ENCODE data around the gene MSMO1. TPM values are rescaled to one million over a fixed set of nuclear protein-coding genes. Genes with fewer than 3 reads are reported as not detected.
A peak's percentile ranks its signal among the peaks of the same experiment; 100 is the strongest.
"Not testable (repeated sequence)": the region's sequence is repeated elsewhere in the genome, so short reads cannot be mapped to it uniquely, and the experiment has no call there.

Gene MSMO1
- total and polyA plus RNA-seq, 10 of the 15 experiments (the other 5 are each of a cell fraction or from before 2014, with no cell fraction given) = 63.6 to 168 (median 105) TPM

- in situ Hi-C loops (cut with MboI); H3K27me3 ChIP-seq (replicated peaks in 1 of 2; ENCODE audit: control insufficient read depth in 2 of 2, insufficient read depth in 2 of 2, low read length in 1 of 2); ATAC-seq; H3K79me2 ChIP-seq (ENCODE audit: control insufficient read depth, insufficient read depth, low read length); H3K9me3 ChIP-seq (replicated peaks; ENCODE audit: control insufficient read depth, insufficient read depth, low read length); POLR2A ChIA-PET; SMC1A ChIA-PET (ENCODE audit: uncharacterized antibody, unreplicated experiment); H3K4me3 ChIP-seq; FAIRE-seq; H3K4me2 ChIP-seq (ENCODE audit: control insufficient read depth, insufficient read depth); H2AFZ ChIP-seq (ENCODE audit: control insufficient read depth, low read depth, low read length); DNase-seq (ENCODE audit: low read depth, low spot score); H3K36me3 ChIP-seq (ENCODE audit: control insufficient read depth in 2 of 2, insufficient read depth in 2 of 2, low read length in 1 of 2); H3K9ac ChIP-seq (ENCODE audit: control insufficient read depth, insufficient read depth, low read length); BruUV-seq (replicated peaks); intact Hi-C loops (cut with micrococcal nuclease; ENCODE audit: unreplicated experiment); H4K20me1 ChIP-seq (ENCODE audit: control insufficient read depth, insufficient read depth); H3K27ac ChIP-seq (ENCODE audit: control insufficient read depth, insufficient read depth); RAD21 ChIA-PET (ENCODE audit: unreplicated experiment): not testable (repeated sequence)
- CTCF ChIA-PET = interaction anchor here (0.6 kb wide), 1 partner anchor 26 kb away, joined by 3 read pairs; no protein-coding TSS in a partner anchor
- peaks cover 20% of the 10 kb centered on the region for H3K4me1 ChIP-seq (ENCODE audit: control insufficient read depth, insufficient read depth, low read length)
- 100% methylated on average over 3 of the region's 3 CpGs for WGBS (ENCODE audit: insufficient coverage, insufficient replicate concordance, low lambda C conversion rate, missing lambda C conversion rate)
Measured at GRCh38 chr4:165284697-165285096, 42.8 kb upstream of the MSMO1 start.

GRCh38 chr4:165286619-165287340 is 40.7 kb upstream of the MSMO1 start:
- H3K36me3 ChIP-seq (ENCODE audit: control insufficient read depth in 2 of 2, insufficient read depth in 2 of 2, low read length in 1 of 2); H3K9me3 ChIP-seq (replicated peaks; ENCODE audit: control insufficient read depth, insufficient read depth, low read length); H3K4me3 ChIP-seq; DNase-seq (ENCODE audit: low read depth, low spot score); H3K9ac ChIP-seq (ENCODE audit: control insufficient read depth, insufficient read depth, low read length); H3K79me2 ChIP-seq (ENCODE audit: control insufficient read depth, insufficient read depth, low read length); BruUV-seq (replicated peaks); H4K20me1 ChIP-seq (ENCODE audit: control insufficient read depth, insufficient read depth); H3K27me3 ChIP-seq (replicated peaks in 1 of 2; ENCODE audit: control insufficient read depth in 2 of 2, insufficient read depth in 2 of 2, low read length in 1 of 2); POLR2A ChIA-PET; CTCF ChIA-PET; in situ Hi-C loops (cut with MboI); H3K27ac ChIP-seq (ENCODE audit: control insufficient read depth, insufficient read depth); SMC1A ChIA-PET (ENCODE audit: uncharacterized antibody, unreplicated experiment); RAD21 ChIA-PET (ENCODE audit: unreplicated experiment); H2AFZ ChIP-seq (ENCODE audit: control insufficient read depth, low read depth, low read length); intact Hi-C loops (cut with micrococcal nuclease; ENCODE audit: unreplicated experiment): not testable (repeated sequence)
- WGBS (ENCODE audit: insufficient coverage, insufficient replicate concordance, low lambda C conversion rate, missing lambda C conversion rate) = 25% methylated on average over 4 of the region's 4 CpGs
- H3K4me1 ChIP-seq (ENCODE audit: control insufficient read depth, insufficient read depth, low read length) = peaks cover 20% of the 10 kb centered on the region
- ATAC-seq (peak; percentile 81), FAIRE-seq (peak; percentile 7)
- H3K4me2 ChIP-seq (ENCODE audit: control insufficient read depth, insufficient read depth) = peak overlapping the region; percentile 59; the same call in 1 of the 2 replicates

All from GM12878 (cell line).